ENCODE data around the gene VSIG10L2.
"Not testable (repeated sequence)": the region's sequence is repeated elsewhere in the genome, so short reads cannot be mapped to it uniquely, and the experiment has no call there.

Gene VSIG10L2

DNA sequence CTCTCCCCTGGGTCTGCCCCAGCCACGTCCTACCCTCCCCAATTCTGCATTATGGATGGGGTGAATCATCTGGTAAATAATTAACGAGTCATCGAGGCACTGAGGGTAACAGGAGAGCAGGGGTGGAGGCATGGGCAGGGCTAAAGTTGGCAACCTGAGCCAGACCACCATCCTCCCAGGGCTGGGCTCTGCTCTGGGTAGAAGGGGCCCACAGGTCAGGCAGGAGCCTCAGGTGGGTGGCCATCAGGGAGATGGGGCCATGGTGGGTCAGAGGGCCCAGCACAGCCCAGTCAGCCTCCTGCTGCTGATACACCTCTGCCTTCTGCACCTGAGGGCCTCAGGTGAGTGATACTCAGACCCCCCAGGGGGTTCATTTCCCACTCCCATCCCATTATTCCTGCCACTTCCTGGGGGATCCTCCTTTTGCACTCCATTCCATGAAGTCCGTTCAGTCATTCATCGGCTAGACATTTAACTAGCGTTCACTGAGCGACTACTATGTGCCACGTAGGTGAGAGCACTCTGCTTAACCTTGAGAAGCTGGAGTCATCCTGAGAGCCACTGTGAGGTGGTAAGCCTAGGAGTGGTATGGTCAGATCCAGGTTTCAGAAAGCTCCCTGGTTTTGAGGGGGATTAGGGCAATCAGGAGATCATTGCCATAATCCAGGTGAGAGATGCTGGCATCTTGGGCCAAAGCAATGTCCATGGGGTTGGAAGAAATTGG lies at the start of gene VSIG10L2:
TSS of gene VSIG10L2 (plus strand) at position 248 of the 724 bp plus-strand sequence. CDS start at position 260, 12 bp downstream.
- no peak for DNase-seq (ENCODE audit: low read depth)

DNA sequence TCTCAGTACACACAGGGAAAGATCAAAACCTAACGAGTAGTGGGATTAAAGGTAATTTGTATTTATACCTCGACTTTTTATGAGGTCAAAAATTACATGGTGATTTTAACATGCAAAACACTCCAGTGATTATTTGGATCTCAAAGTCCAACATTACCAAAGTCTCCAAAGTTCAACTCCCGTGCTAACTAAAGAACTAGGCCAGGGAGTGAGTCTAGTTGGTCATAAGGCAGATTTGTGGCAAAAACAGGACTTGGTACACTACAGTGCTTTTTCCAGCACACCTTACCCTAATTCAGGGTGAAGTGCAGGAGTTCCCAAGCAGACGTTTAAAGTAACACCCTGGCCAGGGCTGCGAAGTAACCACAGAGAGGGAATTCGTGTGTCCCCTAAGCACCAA lies 44.0 kb upstream of the VSIG10L2 start:
- no peak for DNase-seq (ENCODE audit: low read depth)

DNA sequence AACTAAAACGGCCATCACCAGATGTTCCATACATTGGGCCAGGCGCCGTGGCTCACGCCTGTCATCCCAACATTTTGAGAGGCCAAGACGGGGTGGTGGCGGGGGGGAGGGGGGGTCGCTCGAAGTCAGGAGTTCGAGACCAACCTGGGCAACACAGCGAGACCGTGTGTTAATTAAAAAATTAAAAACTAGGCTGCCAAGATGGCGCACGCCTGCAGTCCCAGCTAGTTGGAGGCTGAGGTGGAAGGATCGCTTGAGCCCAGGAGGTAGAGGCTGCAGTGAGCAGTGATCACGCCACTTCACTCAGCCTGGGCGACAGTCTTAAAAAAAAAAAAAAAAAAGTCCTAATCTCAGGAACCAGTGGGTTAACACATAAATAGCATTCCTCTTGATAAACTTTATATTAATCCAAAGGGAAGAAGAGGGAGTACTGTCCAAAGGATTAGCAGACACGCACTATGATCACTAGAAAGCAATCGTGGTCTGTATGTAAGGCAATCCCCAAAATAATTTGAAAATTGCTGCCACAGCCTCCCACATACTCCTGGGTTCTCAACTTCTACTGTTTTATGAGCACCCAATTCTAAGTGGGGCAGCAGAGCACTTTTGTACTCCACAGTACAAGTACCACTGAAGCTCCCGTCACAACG lies 43.4 kb upstream of the VSIG10L2 start:
- no peak for DNase-seq (ENCODE audit: low read depth)

DNA sequence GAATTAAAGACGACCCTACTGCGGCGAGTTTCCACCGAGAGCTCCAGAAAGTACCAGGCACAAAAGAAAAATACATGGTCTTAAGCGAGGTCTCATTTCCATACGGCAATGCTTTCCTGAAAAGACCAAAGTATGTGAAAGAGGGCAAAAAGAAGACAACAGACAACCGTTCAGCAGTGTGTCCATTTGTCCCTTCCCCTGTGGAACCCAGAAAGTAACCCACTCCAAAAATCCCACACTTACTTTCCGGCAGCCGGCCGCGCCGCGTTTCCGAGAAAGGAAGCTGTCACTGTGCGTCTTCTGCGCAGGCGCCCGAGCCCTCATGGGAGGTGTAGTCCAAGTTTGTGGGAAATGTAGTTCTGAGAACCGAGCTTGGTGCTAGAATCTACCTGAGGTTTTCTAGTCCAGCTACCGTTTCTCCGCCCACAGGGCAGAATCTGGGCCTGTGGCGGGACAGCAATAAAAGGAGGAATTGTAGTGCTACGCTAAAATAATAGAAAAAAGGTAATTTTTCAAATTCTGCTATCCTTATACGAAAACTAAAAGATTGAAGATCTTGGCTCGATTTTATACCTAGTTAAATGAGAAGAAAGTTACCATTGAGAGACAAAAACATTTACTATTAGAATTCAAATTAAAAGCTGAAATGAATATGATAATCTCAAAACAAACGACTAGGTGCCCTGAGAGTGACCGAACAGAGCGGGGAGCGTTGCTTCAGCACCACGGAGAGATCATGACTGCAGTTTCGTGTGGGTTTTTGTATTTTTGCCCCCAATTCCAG lies 42.7 kb upstream of the VSIG10L2 start, which contains the start of gene PUS3:
TSS of gene PUS3 (minus strand) at position 280 of the 784 bp plus-strand sequence. CDS start 6,922 bp downstream, outside the sequence.
- DNase-seq (ENCODE audit: low read depth): peak; percentile 88

DNA sequence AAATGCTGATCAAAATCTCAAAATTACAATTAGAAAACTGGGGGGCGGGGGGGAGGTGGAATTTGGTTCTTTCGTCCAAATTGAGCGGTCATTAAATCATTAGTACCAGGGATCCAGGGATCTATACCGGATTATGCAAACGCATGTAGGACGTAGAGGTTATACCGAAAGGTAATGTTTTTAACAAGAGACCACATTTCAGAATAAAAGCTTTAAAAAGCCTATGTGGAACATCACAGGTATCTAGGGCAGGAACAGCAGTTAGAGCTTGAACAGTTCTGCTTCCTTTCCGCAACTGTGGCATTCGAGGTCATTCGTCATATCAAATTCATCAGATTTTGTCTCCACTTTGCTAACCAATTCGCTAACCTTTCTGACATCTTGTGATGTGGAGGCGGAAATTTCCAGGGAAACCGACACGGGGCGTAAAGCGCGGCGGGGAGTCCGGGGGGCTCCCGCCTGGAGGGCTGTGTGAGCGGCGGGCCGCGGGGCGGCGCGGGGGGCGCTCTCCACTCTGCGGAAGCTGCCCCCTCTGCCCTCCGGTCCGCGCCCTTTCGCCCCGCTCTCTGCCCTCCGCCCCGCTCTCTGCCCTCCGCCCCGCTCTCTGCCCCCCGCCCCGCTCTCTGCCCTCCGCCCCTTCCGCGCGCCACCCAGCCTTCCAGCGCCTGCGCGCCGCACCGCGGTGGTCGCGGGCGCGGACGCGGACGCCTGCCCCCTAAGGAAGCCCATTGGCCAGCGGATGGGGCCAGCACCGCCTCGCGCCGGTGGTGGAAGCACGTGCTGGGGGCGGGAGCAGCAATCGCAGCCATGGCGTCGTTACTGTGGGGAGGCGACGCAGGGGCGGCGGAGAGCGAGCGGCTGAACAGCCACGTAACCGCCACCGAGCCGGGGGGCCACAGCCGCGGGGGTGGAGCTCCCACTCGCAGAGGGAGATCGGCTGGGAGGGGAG lies 41.9 kb upstream of the VSIG10L2 start, which contains the start of gene DDX25:
TSS of gene DDX25 (plus strand) at position 798 of the 949 bp plus-strand sequence. CDS start at position 808, 10 bp downstream.
- DNase-seq (ENCODE audit: low read depth): peak; percentile 7

DNA sequence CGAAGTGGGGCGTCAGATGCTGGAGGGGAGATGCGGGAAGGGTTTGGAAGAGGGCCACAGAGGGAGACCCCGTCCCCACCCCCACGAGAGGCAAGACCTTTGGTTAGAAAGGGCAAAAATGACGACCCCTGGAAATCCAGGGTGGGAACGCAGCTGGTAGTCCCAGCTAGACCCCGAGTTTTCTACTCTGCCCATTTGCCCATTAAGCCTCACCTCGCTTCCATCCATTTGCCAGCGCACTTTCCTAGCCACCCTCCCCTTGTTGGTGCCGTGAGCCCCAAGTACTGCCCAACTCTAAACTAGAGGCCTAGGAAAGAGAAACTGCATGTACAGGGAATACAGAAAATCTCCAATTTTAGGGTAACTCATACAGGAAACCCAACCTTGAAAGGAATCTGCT lies 41.2 kb upstream of the VSIG10L2 start:
- DNase-seq (ENCODE audit: low read depth): no peak

DNA sequence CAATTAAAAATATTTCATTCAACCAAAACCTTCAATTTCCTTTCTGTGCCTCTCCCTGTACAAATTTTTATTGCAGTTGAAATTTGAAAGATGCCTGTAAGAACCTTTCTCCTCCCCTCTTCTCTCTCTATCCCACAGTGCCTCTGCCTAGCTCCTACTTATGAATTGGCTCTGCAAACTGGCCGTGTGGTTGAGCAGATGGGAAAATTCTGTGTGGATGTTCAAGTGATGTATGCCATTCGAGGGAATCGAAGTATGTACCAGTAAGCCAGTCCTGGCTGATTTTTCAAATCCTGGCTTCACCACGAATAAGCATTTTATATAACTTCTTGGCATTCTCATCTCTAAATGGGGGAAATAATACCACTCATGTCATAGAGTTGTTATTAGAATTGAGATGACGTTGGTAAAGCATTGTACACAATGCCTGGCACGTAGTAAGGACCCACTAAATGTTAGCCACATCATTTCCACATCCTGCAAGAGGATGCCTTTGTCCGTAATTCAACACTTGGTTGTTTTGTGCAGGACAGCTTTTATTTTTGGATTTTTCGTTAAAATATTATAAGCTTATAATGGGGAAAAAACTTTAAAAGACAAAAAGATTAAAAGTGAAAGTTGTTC lies 35.5 kb upstream of the VSIG10L2 start:
- no peak for DNase-seq (ENCODE audit: low read depth)

DNA sequence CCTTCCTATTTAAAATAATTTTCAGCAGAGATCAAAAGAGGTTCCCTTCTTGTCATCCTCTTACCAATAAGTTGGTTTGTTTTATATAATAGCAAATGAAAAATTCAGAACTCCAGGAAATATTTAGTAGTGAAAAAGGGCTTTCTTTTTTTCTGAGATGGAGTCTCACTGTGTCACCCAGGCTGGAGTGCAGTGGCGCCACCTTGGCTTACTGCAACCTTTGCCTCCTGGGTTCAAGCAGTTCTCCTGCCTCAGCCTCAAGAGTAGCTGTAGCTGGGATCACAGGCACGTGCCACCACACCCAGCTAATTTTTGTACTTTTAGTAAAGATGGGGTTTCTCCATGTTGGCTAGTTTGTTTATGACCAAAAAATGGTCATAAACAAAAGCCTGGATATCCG lies 31.2 kb upstream of the VSIG10L2 start:
- DNase-seq (ENCODE audit: low read depth): not testable (repeated sequence)

DNA sequence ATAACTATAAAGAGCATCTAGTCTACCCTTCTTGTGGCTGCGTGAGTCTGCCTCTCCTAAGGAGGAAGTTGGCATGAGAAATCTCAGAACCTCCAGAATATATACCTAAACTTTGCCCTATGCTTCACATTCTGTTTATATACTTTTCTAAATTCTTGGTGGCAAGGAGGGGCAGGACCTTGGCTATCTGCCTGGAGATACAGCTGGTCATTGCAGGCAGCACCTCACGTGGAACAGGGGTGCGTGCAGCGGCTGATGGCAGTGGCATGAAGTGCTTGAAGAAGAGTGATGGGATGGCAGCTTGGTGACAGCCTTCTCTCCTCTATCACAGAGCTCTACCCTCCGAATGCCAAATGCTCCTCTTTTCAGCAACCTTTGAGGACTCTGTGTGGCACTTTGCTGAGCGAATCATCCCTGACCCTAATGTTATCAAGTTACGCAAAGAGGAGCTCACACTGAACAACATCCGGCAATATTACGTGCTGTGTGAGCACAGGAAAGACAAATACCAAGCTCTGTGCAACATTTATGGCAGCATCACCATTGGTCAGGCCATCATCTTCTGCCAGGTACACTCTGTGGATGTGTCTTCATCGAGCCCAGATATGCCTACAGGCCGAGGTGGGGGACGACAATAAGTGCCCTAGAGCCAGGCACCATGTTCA lies 29.0 kb upstream of the VSIG10L2 start:
- DNase-seq (ENCODE audit: low read depth): no peak

DNA sequence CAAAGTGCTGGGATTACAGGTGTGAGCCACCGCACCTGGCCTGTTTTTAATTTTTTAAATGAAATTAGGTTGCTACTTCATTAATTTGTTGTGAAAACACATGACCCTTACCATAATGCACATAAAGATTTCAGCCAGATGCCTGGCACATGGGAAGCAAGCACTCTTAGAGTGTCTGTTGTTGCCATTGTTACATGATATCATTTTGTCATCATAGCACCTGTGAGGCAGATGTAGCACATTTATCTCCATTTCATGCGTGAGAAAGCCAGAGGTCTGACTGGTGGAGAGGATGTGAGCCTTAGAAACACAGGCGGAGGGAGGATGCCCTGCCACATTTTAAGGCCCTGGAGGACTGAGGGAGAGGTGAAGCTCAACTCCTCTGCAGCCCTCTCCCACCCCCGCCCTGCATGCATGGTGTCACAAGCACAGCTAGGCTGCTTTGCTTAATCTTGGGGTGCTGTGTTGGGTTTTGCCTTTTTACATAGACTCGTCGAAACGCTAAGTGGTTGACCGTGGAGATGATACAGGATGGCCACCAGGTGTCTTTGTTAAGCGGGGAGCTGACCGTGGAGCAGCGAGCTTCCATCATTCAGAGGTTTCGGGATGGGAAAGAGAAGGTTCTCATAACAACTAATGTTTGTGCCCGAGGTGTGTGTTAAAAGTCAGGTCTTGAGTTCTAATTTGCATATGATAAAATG lies 27.6 kb upstream of the VSIG10L2 start:
- no peak for DNase-seq (ENCODE audit: low read depth)

DNA sequence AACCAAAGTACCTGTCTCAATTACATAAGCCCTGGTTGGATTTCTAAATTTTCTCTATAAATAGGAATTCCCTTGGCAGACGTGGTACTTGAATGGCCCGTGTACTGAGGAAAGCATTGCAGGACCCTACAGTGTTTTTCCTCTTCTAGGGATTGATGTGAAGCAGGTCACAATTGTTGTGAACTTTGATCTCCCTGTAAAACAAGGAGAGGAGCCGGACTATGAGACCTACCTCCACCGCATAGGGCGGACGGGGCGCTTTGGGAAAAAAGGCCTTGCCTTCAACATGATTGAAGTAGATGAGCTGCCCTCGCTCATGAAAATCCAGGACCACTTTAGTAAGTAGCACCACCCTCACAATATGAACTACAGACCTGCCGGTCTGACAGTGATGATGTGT lies 24.8 kb upstream of the VSIG10L2 start:
- no peak for DNase-seq (ENCODE audit: low read depth)

DNA sequence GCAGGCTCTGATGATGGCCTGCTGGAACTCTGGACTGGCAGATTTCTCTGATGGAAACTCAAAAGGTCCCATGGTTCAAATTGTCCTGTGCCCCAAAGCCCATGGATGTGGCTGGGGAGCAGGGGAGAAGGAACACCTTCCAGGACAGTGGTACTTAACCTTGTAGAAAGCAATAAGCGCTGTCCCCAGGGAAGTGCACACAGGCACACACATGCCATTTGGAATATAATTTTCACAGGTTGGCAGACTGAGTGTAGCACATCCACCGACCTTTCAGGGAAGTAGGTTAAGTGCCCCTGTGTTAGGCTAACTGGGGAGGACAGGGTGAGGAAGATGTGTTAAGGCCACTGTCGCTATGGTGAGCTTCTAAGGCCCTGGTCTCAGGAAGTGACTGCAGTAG lies 23.7 kb upstream of the VSIG10L2 start:
- no peak for DNase-seq (ENCODE audit: low read depth)

DNA sequence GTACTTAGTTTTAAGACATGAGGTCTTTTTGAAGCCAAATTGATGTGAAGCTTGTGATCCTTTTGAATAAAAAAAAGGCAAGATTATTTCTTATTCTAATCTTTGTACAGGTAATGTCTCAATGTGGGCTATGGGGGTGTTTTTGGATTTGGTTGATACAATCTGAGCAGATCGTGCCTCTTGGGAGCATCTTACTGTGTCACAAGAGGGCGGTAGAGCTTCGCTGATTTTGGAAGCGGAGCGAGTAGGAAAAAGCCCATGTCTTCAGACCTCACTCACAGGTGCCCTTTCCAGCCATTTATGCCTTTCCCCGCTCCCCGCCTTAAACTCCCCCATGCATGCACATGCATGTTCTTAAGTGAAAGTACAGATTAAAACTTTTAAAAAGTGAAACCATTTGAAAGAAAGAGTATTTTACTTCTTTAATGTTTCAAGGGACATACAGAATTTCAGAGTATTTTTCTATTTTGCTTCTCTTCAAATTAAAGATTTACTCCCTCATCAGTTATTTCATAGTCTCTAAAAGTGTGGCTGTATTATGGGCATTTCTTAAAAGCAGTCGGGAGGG lies 22.7 kb upstream of the VSIG10L2 start:
- DNase-seq (ENCODE audit: low read depth): no peak

DNA sequence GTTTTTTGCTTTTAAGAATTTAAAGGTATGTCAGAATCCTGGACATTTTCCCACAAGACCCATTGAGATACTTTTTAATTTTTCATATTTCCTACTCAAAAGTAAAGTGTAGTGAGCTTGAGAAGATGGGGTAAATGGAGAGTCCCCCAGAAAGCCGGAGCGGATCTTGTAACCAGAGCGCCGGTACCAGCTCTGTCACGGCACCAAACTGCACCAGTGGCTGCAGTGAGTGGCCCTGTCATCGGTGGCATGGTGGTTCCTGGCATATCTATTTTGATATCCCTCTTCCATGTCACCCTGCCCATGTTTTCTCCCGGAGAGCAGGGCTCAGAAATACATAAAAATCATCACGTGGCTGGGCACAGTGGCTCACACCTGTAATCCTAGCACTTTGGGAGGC lies 22.2 kb upstream of the VSIG10L2 start:
- no peak for DNase-seq (ENCODE audit: low read depth)

DNA sequence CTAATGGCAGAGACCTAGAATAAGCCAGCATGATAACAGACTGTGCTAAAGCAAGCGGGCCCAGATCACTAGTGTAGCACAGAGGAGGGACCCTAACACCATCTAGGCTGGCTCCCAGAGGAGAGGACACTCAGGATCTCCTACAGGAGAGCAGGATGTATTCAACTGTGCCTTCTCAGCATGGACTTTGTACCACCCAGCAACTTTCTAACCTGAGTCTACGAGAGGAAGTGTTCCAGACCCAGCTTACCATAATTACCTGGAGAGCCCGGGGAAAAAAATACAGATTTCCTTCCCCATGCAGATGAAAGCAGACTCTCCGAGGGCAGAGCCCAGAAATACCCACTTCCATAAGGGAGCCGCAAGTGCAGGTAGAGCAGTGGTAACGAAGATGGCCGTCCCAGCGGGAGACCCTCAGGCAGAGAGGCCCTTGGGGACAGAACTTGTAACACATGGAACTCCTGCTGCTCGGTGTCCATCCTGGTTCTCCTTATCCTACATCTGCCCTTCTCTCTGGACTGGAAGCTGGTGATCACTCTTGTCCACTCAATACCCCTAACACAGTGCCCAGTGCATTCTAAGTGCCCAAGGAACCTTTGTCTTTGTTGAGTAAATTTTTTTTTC lies 21.3 kb upstream of the VSIG10L2 start:
- no peak for DNase-seq (ENCODE audit: low read depth)

DNA sequence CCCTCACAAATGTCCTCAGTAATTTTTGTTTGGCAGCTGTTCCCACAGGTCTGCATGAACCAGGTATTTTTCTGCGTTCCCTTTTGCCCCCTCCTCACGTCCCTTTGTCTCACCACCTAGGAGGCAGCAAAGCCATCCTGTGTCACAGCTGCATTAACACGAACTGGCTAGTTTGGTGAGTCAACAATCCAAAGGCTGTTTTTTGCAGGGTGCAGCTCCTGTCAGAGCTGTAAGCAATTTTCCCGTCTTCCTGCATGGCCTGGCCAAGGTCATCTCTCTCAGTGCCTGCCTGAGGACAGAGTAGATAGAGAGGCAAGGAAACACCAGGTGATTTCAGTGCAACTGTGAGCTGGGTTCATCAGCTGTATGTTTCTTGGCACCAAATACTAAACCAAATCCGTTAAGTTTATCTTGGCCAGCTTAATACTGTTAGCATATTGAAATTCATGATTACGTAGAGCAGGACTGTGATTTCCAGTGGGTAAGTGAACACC lies 20.6 kb upstream of the VSIG10L2 start:
- no peak for DNase-seq (ENCODE audit: low read depth)

DNA sequence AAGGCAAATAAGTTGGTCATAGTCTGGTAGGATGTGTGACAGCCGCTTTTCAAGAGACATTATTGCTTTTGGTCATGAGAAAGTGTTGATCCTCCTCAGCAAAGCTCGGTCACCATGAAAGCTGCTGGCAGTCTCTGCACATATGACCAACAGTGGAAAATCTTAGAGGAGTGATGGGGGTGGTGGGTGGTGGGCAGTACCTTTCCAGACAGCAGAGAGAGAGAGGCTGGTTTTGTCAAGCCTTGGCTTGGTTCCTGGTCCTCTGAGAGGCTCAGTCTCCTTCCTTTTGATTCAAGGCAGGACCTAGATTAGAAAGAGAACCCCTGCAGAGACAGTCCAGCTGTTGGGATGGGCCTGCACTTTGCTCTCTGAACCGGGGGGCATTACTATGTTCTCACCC lies 20.0 kb upstream of the VSIG10L2 start:
- DNase-seq (ENCODE audit: low read depth): no peak

DNA sequence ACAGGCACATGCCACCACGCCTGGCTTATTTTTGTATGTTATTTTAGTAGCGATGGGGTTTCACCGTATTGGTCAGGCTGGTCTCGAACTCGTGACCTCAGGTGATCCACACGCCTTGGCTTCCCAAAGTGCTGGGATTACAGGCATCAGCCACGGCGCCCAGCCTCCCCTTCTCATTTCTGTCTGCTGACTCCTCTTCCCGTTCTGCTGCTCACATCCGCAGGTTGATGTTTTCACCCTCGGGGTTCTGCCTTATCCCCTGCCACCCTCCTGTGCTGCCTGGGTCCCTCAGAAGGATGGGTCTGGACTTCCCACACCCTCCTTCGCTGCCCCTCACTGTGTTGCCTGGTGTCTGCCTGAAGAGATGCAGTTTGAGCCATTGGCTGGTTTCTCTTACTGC lies 19.2 kb upstream of the VSIG10L2 start:
- no peak for DNase-seq (ENCODE audit: low read depth)

Data from activated T-cell treated with anti-CD3 and anti-CD28 coated beads for 24 hours (primary cell).